ENCODE data around the gene CLSTN2.

CLSTN2 gene

DNA sequence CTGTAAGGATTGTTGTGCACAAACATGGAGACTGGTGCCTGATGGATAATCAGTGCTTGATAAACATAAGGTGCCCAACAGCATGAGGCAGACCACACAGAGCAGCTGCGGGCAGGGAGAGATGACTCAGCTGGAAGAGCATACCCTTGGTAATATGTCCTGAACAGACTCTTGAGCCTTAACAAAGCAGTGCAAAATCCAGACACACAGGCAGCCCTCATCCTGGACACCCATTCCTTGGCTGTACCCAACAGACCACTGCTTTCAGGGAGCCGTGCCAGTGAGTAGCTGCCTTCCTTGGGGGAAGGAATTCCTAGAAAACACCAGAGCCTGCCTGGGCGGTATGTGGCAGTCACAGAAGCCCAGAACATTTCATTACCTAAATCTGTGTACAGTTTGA lies 156.2 kb downstream of the CLSTN2 start:
- DNase-seq, result peak in 9 of 58 donors; percentile 5 to 45 (median 15)

DNA sequence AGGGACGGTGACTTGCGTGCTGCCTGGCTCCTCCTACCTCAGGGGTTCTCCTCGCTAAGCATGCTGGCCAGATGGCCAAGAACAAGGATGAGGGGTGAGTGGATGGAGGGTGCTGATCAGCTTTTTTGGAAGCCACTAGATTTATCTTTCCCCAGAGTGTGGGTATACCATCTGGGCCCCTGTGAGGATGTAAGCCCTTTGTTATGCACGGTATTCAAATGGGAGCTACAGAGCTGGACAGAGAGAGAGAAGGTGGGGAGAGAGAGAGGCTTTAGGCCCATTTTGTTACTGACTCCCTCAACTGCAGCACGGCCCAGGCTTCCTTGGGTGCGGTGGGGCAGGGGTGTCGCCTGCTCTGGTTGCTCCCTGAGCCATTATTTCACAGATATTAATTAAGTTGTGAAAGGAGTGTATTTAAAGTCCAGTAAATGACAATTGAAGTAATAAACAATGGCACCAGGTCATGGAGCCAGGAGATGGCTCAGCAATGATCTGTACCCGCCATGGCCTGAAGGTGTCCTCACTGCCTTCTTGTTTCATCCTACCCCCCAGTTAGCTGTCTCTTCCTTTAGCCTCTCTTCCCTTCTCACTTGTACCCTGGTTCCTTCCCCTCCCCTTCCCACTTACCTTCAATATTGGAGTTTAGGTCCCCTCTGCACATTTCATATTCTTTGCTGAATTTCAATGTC lies 158.0 kb downstream of the CLSTN2 start:
- DNase-seq, result no peak

DNA sequence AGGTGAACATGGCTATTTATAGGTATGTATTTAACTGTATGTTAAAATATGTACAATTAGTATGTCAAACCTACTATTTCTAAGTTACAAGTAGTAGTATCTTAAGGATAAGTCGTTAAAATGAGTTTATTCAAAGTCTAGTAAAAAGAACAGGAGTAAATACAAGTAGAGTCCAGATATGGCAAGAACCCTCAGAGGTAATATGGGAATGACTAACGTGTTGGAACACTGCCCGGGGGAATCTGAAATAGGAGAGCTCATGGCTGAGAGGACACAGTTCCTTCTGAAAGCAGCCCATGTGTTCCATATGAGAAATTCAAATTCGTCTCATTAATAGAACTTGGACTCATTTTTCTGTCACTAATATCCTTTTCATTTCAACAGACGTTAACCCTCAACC lies 158.8 kb downstream of the CLSTN2 start:
- DNase-seq, result peak in 9 of 58 donors; percentile 5 to 36 (median 22)

DNA sequence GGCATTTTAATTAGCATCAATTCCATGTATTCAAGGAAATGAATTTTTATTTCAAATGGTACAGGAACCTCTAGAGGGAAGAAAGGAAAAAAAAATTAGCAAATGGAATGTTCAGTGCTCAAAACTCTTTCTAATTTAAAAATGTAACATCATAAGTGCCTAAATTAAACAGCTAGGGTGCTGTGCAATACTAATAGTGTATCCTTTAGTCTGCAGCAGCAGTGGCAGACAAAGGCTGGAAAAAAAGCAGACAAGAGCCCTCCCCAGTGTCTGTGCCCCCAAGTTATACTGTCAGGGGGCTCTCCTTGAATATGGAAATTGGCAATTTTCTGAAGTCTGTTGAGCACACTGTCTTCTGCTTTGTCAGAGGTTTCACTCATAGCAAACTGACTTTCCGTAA lies 159.5 kb downstream of the CLSTN2 start:
- DNase-seq, result no peak

DNA sequence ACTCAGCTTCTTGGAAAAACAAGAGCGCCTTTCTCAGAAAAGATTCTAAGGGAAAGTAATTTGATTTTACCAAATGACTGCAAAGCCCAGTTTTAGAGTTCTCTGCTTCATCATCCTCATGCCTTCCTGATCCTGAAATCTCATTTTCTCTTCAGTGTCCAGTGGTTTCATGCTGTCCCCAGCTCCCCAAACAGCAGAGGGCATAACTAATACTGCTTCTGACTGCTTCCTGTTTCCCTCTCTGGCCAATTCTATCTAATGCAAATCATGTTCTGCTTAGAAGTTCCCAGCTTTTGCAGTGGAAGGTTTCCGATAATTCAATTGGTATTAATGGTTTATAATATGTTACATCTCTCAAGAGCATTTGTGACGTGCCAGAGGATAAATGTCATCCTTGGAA lies 161.1 kb downstream of the CLSTN2 start:
- DNase-seq, result no peak

DNA sequence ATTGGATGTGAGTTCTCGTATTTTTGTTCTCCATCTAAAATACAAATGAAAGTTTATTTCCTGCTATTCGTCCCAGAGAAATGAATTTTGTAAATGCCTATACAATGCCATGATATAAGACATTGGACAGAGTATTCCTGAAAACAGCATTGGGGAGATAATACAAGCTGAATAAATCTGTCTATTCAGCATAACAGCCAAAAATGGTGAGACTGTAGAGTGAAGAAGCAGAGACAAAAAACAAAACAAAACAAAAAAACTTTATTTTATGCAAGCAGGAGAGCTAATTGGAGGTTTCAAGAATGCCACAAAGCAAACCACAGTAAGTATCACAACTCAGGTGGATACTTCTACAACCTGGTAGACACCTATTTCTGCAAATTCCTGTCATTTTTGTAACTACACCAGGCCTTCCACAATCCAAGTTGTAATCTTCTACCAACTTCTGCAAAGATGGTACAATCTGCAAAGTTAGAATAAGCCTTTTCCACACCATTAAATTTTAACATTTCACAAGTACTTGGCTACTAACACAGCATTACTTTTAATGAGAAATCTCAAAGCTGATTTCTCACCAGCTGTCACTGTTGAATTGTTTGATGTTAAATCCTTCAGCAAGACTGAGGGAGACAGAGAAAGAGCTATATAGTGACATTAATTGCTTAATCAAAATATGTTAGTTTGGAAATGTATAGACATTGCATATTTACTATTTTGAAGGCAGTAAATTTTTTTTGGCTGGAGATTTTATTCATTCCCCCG lies 163.1 kb downstream of the CLSTN2 start:
- DNase-seq, result no peak

DNA sequence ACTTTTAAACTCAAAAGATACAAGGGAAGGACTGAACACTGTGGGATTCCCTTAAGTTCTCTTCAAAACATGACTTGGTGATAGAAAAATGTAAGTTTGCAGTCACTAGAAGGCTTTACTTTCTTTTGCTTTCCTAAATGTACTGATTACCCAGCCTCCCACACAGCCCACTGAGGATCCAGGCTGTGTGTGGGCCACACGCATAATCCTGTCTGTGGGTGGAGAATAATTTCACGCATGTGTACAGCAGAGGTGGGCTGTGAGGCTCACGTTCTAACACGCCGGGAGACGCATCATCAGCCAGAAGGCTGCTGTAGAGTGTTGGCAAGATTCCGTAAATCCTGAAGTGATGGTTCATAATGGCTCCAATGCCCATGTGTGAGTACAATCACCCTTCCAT lies 165.5 kb downstream of the CLSTN2 start:
- no peak for DNase-seq

DNA sequence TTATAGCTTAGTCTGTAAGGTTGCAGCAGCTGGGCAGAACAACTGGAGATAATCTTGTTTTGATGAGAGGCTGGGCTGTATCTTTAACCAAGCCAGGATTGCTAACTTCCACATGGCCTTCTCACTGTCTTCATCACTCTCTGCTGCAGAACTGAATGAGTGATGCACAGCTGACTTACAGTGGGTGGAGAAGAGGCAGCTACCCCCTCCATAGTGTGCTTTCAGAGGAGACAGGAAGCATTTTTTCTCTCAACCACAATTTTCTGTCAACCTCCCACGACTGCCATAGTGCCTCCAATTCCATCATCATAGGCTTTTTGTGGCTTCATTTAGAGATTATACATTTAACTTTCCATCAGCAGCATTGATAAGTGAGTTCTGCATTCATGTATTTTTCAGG lies 168.2 kb downstream of the CLSTN2 start:
- peak in 4 of 58 donors; percentile 13 to 57 (median 22) for DNase-seq

DNA sequence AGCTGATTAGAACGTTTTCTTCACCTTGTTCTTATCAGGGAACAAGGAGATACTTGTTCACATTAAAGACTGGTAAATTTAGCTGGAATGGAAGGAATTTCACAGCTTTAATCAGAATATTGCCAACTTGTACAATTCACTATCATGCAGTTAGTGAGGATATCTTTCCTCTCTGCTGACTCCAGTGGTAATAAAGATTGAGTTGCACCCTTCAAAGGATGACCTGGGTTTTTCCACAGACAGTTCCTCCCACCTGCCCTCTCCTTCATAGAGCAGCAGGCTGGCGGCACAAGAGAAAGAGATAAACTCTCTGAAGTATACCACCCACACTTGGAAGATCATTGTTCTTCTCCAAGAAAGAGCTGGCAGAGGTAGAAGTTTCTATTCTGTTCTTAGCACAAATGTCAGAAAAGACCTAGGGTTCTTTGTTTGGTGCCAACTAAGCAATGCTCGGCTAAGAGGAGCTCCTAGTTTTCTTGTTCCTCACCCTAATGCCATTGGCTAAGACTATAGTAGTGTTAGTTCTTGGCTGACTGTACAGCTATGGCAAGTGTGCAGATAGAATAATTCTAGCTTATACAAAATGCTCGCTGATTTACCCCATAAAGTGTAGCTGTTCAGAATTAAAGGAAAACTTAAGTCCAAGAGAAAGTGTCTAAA lies 169.1 kb downstream of the CLSTN2 start:
- peak in 2 of 58 donors; percentile 41 to 57 for DNase-seq

DNA sequence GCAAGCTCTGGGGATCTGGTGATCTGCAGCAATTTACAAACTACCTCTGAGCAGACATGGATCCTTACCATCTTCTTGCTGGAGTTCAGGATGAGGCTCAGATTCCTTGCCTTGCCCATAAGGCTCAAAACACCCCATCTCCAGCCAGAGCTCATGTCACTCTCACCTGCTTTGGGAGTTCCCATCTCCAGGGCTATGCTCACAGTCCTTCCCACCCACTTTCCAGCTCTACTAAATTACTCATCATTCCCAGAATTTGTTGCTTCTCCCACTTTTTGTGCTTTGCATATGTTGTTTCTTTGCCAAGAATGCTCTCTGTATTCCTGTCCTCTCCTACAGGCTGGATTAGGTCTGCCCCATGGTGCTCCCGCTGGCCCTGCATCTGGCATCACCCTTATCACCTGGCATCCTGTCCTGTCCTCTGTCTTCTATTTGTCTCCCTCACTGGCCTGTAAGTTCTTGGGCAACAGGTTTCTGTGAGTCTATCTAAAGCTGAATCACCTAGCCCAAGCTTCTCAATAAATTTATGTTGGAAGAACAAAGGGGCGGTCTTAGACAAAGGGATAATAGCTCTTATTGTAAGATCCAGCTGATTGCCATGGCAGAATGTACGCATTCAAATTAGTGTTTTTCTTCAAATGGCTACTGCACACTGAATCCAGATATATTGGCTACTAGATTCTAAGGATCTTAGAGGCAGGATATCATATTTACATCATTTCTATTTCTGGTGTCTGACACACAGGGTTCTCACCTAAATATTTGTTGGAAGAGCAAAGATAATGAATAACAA lies 179.2 kb downstream of the CLSTN2 start:
- no peak for DNase-seq

DNA sequence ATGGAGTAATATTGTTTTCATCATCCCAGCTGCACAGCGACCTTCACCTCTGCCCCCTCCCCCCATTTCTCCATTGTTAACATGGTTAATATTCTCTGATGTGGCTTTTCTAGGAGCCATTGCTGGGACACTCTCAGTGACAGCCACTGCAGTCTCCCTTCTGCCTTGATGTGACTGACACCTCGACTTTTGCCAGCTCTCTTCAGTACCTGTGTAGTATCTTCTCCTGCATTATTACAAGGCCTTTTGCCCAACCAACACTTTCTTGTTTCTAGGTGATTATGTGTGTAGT lies 179.8 kb downstream of the CLSTN2 start:
- no peak for DNase-seq

DNA sequence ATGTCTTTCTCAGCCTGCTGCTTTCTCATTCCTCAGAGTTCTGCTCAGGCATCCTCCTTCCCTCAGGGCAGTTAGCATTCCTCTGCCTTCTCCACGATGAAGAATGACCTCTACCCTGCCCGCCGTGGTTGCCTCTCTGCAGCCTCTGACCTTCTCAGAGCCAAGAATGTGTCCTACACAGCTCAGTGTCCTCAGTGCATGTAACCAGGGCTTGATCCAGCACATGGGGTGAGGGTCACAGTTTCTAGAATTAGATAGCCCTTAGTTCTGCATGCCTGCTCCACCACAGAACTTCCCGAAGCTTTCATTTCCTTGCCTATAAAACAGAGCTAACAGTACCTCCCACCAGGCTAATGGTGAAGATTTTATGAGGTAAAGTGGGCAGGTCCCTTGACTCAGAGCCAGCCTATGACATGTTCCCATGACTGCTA lies 182.1 kb downstream of the CLSTN2 start:
- no peak for DNase-seq

DNA sequence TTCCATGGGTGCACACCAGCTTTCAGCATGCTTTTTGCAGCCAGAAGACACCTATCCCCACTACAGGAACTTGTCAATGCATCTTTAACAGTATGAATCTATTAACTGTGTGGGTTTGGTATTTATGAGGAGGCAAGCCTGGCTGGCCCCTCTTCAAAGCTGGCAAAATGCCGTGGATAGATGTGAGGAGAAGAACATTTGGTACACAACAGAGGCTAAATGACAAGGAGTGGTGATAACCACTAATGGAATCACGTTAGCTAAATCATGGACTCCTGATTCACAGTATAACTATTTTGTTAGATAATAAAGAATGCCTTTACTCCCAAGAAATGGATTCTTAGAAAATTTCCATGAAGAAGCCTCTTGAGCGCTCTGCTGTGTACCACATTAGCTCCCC lies 187.2 kb downstream of the CLSTN2 start:
- DNase-seq, result no peak

DNA sequence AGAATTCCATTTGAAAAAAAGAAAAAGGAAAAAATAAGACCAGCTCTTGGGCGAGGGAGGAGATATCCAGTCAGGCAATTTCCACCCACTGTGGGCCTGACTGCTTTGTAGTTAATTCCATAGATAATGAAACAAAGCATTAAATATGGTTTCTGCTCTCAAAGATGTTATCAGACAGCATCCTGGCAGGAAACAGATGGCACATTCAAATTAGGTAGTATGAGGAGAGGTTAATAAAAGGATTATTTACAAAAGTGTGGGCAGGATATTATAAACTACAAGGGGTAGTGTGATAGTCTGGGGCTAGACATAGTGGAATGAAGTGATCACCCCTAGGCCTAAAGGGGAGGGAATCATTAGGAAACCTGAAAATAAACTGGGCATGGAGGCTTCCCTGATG lies 193.2 kb downstream of the CLSTN2 start:
- no peak for DNase-seq

DNA sequence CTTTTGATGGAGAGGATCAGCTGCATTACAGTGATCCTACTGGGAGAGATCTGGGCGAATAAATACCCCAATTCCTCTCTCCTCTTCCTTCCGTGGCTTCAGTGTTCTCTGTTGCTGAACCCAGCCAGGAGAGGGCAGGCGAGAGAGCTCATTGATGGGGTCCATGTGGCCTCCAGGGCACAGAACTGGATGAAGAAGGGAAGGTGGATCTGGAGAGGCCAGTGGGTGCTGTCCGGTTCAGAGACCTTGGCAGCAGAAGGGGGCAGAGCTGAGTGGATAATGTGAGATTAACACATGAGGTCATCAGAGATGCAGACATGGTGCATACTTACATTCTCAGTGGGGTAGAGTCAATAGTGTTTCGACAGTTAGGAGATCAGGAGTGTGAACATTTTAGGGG lies 193.6 kb downstream of the CLSTN2 start:
- DNase-seq, result peak in 14 of 58 donors; percentile 1 to 27 (median 5)

DNA sequence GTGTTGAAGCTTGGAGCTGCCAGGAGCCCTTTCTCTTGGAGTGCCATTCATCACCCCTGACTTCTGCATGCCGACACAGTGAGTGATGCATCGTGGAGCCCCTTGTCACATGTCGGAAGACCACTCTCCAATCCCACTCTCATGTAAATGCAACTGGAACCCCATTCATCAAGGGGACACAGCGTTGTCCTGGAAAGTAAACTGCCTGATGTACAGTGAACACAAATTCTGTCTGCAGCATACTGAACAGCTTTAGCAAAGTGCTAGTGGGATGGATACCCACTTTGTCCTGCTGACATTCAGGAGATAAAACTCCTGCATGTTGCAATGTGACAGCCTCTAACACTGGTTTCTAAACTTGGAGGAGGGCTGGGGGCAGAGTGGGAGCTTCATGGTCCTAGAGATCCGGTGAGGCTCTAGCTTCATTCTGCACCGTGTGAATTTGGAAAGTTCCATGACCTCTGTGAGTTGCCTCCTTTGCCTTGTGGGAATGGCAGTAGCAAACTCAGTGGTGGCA lies 194.8 kb downstream of the CLSTN2 start:
- DNase-seq, result no peak

DNA sequence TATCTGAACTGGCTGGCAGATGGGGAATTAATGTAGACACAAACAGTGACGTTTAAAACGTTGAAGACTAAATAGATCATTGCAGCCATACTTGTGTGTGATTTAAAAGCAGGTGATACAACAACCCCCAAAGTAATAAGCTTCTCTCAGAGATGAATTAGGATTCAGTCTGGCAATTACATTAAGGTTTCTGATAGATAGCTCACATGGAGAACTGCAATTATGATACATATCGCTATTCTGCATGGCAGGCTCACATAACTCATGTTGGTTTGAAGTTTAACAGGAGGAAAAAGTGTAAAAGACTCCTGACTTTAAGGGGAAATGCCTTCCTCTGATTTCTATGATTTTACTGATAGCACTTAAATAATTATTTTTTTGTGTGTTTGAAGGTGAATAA lies 196.9 kb downstream of the CLSTN2 start:
- no peak for DNase-seq

DNA sequence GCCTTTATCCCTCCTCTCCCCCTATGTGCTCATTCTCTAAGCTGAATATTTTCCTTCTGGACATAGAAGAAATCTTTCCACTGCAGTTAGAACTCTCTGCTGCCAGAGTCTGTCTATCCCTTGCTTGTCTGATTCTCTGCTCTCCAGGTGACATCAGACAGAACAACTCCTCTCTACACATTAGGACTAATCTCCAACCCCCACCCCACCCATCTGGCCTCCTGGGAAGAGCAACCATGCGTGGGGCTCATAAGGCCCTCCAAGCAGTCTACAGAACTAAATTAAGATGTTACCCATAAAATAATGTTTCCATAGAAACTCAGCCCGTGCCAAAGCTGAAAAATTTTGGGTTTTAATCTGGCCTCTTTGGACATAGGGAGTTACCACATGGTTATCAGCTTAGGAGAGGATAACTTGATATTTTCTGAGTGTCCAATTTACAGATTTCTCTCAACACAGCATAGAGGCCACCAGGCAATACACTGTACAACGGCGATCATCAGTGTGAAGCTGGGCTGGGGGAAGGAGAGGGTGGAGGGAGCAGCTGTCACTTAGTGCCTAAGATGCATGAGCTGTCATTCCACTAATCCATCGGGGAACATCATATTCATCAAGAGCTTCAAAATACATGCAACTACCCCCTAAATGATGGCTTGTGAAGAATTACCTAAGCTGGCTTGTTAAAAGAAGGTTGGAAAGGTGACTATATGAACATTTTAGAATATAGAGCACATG lies 199.4 kb downstream of the CLSTN2 start:
- no peak for DNase-seq

DNA sequence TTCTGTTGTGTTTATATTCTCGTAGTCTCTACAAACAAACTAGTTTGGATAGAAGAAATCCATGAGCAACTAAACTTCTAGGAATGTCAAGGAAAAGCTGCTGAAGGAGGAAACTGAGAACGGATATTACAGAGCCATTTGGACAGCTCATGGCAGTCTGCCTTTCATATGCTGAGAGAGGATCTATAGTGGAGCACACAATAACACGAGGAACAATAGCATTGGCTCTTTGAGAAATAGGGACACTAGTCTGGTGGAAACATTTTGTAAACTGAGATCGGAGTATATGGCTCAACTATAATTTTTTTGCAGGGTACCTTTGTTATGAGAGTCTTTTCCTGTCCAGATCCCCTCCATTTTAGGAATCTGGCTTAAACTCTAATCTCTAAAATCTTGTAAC lies 200.5 kb downstream of the CLSTN2 start:
- no peak for DNase-seq

DNA sequence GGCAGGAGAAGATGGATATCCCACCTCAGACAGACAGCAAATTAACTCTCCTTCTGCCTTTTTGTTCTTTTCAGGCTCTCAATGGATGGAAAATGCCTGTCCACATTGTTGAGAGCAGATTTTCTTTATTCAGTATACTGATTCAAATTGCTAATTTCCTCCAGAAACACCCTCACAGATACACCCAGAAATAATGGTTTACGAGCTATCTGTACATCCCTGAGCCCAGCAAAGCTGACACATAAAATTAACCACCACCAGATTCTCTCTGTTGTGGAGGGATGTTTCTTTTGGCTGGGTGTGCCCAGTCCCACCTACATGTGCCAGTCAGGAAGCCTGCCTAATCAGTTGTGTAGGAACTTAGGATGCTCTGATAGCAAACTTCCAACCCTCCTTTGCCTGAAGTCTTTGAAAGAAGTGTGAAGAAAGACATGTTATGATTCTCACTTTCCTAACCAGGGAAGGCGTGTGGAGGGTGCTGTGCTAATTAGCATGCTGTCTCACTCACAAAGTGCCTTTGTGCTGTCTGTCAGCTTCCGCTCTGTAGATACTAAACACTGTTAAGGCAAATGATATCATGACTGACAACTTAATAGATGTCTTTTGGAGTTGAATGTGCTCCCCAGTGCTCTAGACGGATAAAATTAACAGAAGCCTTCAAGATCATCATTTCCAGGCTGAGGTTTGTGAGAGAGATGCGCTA lies 208.5 kb downstream of the CLSTN2 start:
- peak in 23 of 58 donors; percentile 2 to 64 (median 19) for DNase-seq

Measured in anterior cingulate cortex (tissue), 58 donors.